ENCODE results near the gene LRFN5.

DNA sequence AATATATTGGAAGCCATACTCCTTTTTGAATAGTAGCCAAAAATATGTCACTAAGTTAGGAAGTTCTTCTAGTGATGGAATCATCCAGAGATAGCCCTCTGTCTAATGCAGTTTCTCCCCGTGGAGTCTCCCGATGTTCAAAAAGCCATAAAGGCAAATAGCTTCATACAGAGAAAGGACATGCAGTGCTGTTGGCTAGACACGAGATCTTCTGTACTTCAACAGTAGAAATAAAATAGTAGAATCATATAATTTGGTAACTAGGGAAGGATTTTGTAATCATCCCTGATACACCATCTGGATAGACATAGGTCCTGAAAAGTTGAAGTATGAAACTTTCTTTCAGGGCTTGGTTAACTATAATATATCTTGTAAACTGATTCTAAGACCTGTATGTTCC, 27.6 kb downstream of the LRFN5 start:
- TF ChIP-seq, protein P1, sequence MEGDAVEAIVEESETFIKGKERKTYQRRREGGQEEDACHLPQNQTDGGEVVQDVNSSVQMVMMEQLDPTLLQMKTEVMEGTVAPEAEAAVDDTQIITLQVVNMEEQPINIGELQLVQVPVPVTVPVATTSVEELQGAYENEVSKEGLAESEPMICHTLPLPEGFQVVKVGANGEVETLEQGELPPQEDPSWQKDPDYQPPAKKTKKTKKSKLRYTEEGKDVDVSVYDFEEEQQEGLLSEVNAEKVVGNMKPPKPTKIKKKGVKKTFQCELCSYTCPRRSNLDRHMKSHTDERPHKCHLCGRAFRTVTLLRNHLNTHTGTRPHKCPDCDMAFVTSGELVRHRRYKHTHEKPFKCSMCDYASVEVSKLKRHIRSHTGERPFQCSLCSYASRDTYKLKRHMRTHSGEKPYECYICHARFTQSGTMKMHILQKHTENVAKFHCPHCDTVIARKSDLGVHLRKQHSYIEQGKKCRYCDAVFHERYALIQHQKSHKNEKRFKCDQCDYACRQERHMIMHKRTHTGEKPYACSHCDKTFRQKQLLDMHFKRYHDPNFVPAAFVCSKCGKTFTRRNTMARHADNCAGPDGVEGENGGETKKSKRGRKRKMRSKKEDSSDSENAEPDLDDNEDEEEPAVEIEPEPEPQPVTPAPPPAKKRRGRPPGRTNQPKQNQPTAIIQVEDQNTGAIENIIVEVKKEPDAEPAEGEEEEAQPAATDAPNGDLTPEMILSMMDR (IDR thresholded peaks at IDR 0.05) = no peak
- TF ChIP-seq POLR2AphosphoS5 (IDR thresholded peaks at IDR 0.05; ENCODE audit: low read depth, low read length) = no peak
- TF ChIP-seq REST (IDR thresholded peaks at IDR 0.05; ENCODE audit: insufficient read depth in 1 of 2, low read depth in 2 of 2, low read length in 1 of 2) = no peak
- no peak for TF ChIP-seq TCF7L2 (IDR thresholded peaks at IDR 0.05; ENCODE audit: low read depth, low read length)

Data from Panc1 (cell line).